Gastroesophageal sphincter (tissue), 3 donors: ENCODE data around the gene PDE4C.

Experiments
- EP300 ChIP-seq: sonication (generic); formaldehyde crosslinking; IDR thresholded peaks from one replicate; pipeline ENCODE4 v1.6.1; 2017; ENCODE audit warnings: antibody characterized with exemption, mild to moderate bottlenecking
- POLR2AphosphoS5 ChIP-seq: sonication (generic); formaldehyde crosslinking; IDR thresholded peaks from one replicate; pipeline ENCODE4 v1.6.1; 2017; ENCODE audit warnings: antibody characterized with exemption
- TF ChIP-seq, protein P1 (sequence below), 4 experiments: fragments of 200-600 bp in 2 of 4; fragments of 450-650 bp in 2 of 4; sonication (generic) in 1 of 4; IDR thresholded peaks; one replicate each; pipeline ENCODE4 v1.5.1; 2017 to 2019; ENCODE audit warnings: antibody characterized with exemption in 4 of 4, mild to moderate bottlenecking in 2 of 4, moderate library complexity in 2 of 4

- TF ChIP-seq, protein P1, sequence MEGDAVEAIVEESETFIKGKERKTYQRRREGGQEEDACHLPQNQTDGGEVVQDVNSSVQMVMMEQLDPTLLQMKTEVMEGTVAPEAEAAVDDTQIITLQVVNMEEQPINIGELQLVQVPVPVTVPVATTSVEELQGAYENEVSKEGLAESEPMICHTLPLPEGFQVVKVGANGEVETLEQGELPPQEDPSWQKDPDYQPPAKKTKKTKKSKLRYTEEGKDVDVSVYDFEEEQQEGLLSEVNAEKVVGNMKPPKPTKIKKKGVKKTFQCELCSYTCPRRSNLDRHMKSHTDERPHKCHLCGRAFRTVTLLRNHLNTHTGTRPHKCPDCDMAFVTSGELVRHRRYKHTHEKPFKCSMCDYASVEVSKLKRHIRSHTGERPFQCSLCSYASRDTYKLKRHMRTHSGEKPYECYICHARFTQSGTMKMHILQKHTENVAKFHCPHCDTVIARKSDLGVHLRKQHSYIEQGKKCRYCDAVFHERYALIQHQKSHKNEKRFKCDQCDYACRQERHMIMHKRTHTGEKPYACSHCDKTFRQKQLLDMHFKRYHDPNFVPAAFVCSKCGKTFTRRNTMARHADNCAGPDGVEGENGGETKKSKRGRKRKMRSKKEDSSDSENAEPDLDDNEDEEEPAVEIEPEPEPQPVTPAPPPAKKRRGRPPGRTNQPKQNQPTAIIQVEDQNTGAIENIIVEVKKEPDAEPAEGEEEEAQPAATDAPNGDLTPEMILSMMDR (IDR thresholded peaks at IDR 0.05) = no peak
- TF ChIP-seq POLR2AphosphoS5 = no peak
- TF ChIP-seq EP300 = no peak
Observed at GRCh38 chr19:18218600-18218999, 7.6 kb downstream of the PDE4C start.
